ENCODE measurements around the gene TBC1D22A. TPM values are rescaled to one million over a fixed set of nuclear protein-coding genes. Genes with fewer than 3 reads are reported as not detected.

The TBC1D22A gene
- total and polyA plus RNA-seq, 2 donors (not counting 3 experiments of a cell fraction or from before 2014, with no cell fraction given) = 26.1 to 32.4 TPM

DNA sequence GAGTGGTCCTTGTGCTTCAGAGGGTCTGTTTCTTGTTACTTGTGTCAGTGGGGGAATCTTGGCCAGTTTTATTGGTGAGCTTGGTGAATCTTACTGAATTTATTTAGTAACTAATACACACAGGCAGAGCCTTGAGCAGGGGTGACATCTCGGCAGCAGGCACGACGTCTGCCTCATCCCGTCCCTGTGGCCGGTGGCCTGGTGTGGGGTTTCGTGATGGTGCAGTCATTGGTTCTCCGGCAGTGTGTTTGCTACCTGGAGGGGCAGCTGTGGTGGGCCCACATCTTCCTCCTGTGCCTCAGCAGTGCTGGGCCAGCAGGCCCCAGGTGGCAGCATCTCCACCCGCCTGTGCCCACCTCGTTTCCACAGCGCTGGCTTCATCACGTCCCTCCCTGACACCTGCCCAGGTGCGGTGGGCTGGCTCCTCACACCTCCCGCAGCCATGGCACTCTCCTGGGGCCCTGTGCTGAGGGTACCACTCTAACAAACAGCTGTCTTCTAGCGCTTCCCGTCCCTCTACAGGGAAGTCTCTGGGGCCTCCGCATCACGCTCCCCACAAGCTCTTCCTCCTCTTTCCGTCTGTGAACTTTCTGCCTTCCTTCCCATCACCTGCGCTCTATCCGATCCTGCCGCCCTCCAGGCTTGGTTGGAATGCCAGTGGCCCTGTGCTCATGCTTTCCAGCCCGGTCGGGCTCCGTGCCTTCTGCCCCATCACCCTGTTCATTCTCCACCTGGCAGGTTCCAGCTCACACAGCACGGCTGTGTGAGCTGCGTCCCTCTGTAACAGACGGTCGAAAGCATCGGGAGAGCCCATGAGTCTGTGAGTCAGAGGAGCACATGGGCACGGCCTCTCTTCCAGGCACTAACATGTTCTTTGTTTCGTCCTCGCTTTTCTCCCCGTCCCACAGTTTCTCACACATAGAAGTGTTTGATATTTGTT, 203.4 kb downstream of the TBC1D22A start:
- Histone ChIP-seq H3K36me3 (ENCODE audit: control insufficient read depth in 2 of 2, extremely low read depth in 1 of 2, insufficient read depth in 2 of 2, low read length in 2 of 2) (no peaks in the 10 kb centered on the region), H3K9ac (replicated peaks; ENCODE audit: extremely low read depth, insufficient read depth, low read length) (no peak overlapping the region), H3K4me3 (replicated peaks in 1 of 3; ENCODE audit: insufficient read depth in 1 of 3, low read depth in 1 of 3, low read length in 3 of 3) (no peak overlapping the region), H4K20me1 (replicated peaks; ENCODE audit: control insufficient read depth, extremely low read depth, insufficient read depth, low read length) (no peaks in the 10 kb centered on the region), H3K4me2 (ENCODE audit: insufficient read depth, low read length) (no peak overlapping the region), H3K27me3 (ENCODE audit: control insufficient read depth in 2 of 2, insufficient read depth in 2 of 2, low read length in 2 of 2) (no peaks in the 10 kb centered on the region), H2AFZ (ENCODE audit: low read depth, low read length) (no peak overlapping the region), H3K27ac (ENCODE audit: insufficient read depth, low read depth, low read length) (no peak overlapping the region), H3K79me2 (ENCODE audit: control insufficient read depth, insufficient read depth, low read length) (no peaks in the 10 kb centered on the region), H3K9me1 (replicated peaks; ENCODE audit: control insufficient read depth, extremely low read depth, insufficient read depth, low read length) (no peaks in the 10 kb centered on the region), H3K4me1 (ENCODE audit: control insufficient read depth, extremely low read depth, insufficient read depth, low read length) (peaks cover 7% of the 10 kb centered on the region), H3K9me3 (replicated peaks; ENCODE audit: control insufficient read depth, insufficient read depth, low read length) (no peaks in the 10 kb centered on the region)
- no peak for FAIRE-seq
- DNase-seq (ENCODE audit: low read depth, low spot score) = no peak
- CTCF ChIA-PET = interaction anchor here (1.1 to 1.2 kb wide), 2 partner anchors 17 to 60 kb away, joined by 3 read pairs; no protein-coding TSS in a partner anchor
- no TSS peak for BruUV-seq (replicated peaks)
- intact Hi-C loops (cut with micrococcal nuclease) (no loop called here), dilution Hi-C loops (cut with MboI; ENCODE audit: extremely low pct_ligation_motif_present, low sequenced_read_pairs) (no loop called here)
- POLR2A ChIA-PET = no interaction called here
- TF ChIP-seq POLR2AphosphoS5 (IDR thresholded peaks at IDR 0.05; ENCODE audit: insufficient read depth, low read depth, low read length) = no peak
- TF ChIP-seq CTCF (IDR thresholded peaks at IDR 0.05; ENCODE audit: extremely low read depth in 1 of 2, insufficient read depth in 1 of 2, low read depth in 1 of 2, low read length in 2 of 2) = no peak
- TF ChIP-seq, protein P1, sequence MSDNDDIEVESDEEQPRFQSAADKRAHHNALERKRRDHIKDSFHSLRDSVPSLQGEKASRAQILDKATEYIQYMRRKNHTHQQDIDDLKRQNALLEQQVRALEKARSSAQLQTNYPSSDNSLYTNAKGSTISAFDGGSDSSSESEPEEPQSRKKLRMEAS (IDR thresholded peaks at IDR 0.05; ENCODE audit: insufficient read depth, insufficient read length) = no peak
- TF ChIP-seq EZH2 (IDR thresholded peaks at IDR 0.05; ENCODE audit: borderline replicate concordance, low read depth, low read length, severe bottlenecking) = no peak
